Lower leg skin (tissue), 4 donors: ENCODE measurements around the gene DGKI. TPM values are rescaled to one million over a fixed set of nuclear protein-coding genes. Genes with fewer than 3 reads are reported as not detected.
A peak's percentile ranks its signal among the peaks of the same experiment; 100 is the strongest.

Source experiments
- DNase-seq, 2 donors: peaks; one replicate each; pipeline ENCODE4 v3.0.0-alpha.2; 2019; ENCODE audit warnings: low spot score in 2 of 2
- H3K4me3 ChIP-seq: fragments of 200-600 bp; sonication (generic); 2 replicates; pipeline ENCODE4 v1.5.1; 2017; ENCODE audit warnings: mild to moderate bottlenecking, low read depth; ENCODE audit not compliant: poor library complexity, severe bottlenecking
- POLR2A ChIP-seq, 2 donors: fragments of 450-650 bp; IDR thresholded peaks; one replicate each; pipeline ENCODE4 v1.6.1; 2016 to 2017; ENCODE audit warnings: antibody characterized with exemption in 2 of 2, mild to moderate bottlenecking in 1 of 2, moderate library complexity in 1 of 2
- WGBS, 2 donors: methylation state at CpG; one replicate each; pipeline ENCODE4 v1.1.5; 2018; 5-methylcytosine and 5-hydroxymethylcytosine counted together
- intact Hi-C: fragments of 100-400 bp; cut with DNase I; formaldehyde crosslinking; loops from one replicate; pipeline ENCODE4 v1.15.0; 2023; ENCODE audit warnings: low total_unique reads
- total RNA-seq, 4 donors: library from RNA; depleted of rRNA; stranded (reverse); fragments of >200 nt; gene quantifications; one replicate each; pipeline ENCODE4 v1.1.0, GENCODE V29; 2016
- TF ChIP-seq, protein P1 (sequence below), 3 donors: fragments of 450-650 bp; IDR thresholded peaks; one replicate each; pipeline ENCODE4 v1.5.1; 2016; ENCODE audit warnings: antibody characterized with exemption in 3 of 3, mild to moderate bottlenecking in 3 of 3, moderate library complexity in 2 of 3

The DGKI gene
- total RNA-seq, 4 donors from 2014 or later, result 0.34 to 2.1 (median 1.3) TPM

GRCh38 chr7:137603043-137603442 lies 243.7 kb downstream of the DGKI start:
- intact Hi-C loops, result no loop called here
- WGBS, 2 donors, result 26 to 29% methylated on average over 2 of the region's 2 CpGs
- TF ChIP-seq POLR2A (IDR thresholded peaks at IDR 0.05), result no peak
- TF ChIP-seq, protein P1, sequence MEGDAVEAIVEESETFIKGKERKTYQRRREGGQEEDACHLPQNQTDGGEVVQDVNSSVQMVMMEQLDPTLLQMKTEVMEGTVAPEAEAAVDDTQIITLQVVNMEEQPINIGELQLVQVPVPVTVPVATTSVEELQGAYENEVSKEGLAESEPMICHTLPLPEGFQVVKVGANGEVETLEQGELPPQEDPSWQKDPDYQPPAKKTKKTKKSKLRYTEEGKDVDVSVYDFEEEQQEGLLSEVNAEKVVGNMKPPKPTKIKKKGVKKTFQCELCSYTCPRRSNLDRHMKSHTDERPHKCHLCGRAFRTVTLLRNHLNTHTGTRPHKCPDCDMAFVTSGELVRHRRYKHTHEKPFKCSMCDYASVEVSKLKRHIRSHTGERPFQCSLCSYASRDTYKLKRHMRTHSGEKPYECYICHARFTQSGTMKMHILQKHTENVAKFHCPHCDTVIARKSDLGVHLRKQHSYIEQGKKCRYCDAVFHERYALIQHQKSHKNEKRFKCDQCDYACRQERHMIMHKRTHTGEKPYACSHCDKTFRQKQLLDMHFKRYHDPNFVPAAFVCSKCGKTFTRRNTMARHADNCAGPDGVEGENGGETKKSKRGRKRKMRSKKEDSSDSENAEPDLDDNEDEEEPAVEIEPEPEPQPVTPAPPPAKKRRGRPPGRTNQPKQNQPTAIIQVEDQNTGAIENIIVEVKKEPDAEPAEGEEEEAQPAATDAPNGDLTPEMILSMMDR (IDR thresholded peaks at IDR 0.05), result no peak
- no peak overlapping the region for H3K4me3 ChIP-seq
- no peak for DNase-seq

DNA sequence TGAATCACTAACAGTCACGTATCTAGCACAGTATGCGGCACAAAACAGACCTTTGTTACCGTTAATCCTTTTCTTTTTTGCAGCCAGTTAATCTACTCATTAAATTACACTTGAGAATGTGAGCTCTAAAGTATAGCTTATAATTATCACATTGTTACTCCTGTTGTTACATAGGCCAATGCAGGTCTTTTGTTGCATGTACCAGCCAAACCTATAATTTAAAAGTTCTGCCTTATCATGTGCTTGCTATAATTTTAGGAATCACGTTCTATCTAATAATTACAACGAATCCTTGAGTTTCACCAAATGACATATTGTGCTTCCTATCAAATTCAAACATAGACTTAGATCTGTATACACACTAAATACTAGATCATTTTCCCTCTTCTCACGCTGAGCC lies 245.1 kb downstream of the DGKI start:
- TF ChIP-seq POLR2A (IDR thresholded peaks at IDR 0.05), result no peak
- TF ChIP-seq, protein P1 (IDR thresholded peaks at IDR 0.05), result no peak
- no peak for DNase-seq
- intact Hi-C loops, result no loop called here
- WGBS, 2 donors, result 83 to 86% methylated on average over 6 of the region's 6 CpGs
- H3K4me3 ChIP-seq, result no peak overlapping the region

- DNase-seq, result no peak
- no peak overlapping the region for H3K4me3 ChIP-seq
- intact Hi-C loops, result no loop called here
- no peak for TF ChIP-seq POLR2A (IDR thresholded peaks at IDR 0.05)
- TF ChIP-seq, protein P1 (IDR thresholded peaks at IDR 0.05), result no peak
- WGBS, 2 donors, result 72 to 76% methylated on average over 4 of the region's 4 CpGs
Observed at GRCh38 chr7:137597856-137598255, 248.9 kb downstream of the DGKI start.

DNA sequence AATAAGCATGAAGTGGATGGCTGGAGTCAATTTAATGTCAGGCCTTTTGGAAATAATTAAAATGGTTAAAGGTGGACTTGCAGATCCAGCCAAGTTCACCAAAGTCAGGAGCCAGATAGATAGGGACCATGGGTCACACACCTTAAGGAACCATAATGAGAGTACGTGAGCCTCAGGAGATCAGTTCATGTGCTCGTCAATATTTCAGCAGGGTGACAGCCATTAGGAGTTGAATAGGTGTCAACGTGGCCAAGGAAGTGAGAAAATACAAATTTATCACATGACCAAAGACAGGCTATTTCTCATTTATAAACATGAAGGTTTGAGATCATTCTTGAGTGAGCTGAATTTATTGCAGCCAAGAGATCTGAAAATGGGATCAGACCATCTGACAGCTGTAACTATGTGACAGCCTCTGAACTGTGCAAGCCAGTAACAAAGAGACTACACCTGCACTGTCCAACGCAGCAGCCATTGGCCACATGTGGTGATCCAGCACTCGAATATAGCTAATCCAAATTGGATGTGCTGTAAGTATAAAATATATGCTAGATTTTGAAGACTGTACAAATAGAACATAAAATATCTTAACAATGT lies 253.6 kb downstream of the DGKI start:
- intact Hi-C loops, result no loop called here
- TF ChIP-seq POLR2A (IDR thresholded peaks at IDR 0.05), result no peak
- TF ChIP-seq, protein P1 (IDR thresholded peaks at IDR 0.05), result no peak
- DNase-seq, result no peak
- no peak overlapping the region for H3K4me3 ChIP-seq
- WGBS, 2 donors, result 73 to 76% methylated on average over 5 of the region's 5 CpGs

DNA sequence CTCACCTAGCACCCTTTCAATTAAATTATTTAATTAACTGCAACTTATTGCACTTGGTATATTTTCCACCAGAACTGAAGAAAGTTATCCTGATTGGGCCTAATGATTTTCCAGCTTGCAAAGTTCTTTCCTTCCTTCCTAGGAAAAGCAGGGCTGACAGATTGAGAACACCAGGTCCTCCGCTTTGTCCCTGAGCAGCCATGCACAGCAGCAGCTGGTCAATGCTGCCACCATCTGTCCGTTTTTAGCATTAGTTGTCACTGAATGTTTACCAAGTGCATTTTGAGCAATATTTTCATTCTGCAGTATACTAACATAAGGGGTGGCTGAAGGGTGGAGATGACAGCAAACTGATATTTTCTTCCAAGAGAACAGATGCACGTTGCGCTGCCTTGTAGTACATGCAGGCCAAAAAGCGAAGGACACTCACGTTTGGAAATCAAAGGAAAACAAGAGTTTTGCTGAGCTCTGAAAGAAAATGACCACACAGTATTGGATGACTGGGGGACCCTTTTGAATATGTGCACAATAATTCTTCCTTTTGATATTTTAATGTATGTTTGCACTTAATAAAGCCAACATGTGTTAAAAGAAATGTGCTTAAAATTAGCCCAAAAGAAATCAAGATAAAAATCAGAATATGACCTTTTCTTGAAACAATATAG lies 254.4 kb downstream of the DGKI start:
- DNase-seq, result peak in 1 of 2 donors; percentile 15
- TF ChIP-seq, protein P1 (IDR thresholded peaks at IDR 0.05), result no peak
- no peak for TF ChIP-seq POLR2A (IDR thresholded peaks at IDR 0.05)
- 36 to 38% methylated on average over 6 of the region's 6 CpGs for WGBS, 2 donors
- intact Hi-C loops, result no loop called here
- H3K4me3 ChIP-seq, result no peak overlapping the region
